GM12878 (cell line): ENCODE results near the gene NRXN3. TPM values are rescaled to one million over a fixed set of nuclear protein-coding genes. Genes with fewer than 3 reads are reported as not detected.

Experiments
- ATAC-seq: fragments of 200-7000 bp; cut with Tn5 transposase; 3 replicates; pipeline ENCODE4 v1.9.1; 2020; ENCODE audit warnings: mild to moderate bottlenecking, moderate library complexity
- BruUV-seq: library from RNA; stranded (reverse); fragments of 400-500 nt; replicated peaks from 2 replicates; lab custom pipeline; 2021; lab: Mats Ljungman, UMichigan
- CTCF ChIA-PET: fragments of 300-600 bp; sonication (Branson Sonifier 250); formaldehyde crosslinking; extraction: SDS; loops from one replicate; lab custom pipeline; 2021; ENCODE audit warnings: inconsistent platforms; lab: Yijun Ruan, JAX
- POLR2A ChIA-PET: fragments of 350-600 bp; formaldehyde crosslinking; extraction: SDS; loops from one replicate; lab custom pipeline; 2021; ENCODE audit warnings: inconsistent platforms; lab: Charles Lee
- RAD21 ChIA-PET: fragments of 300-600 bp; sonication (Branson Sonifier 250); formaldehyde crosslinking; loops from one replicate; lab custom pipeline; 2023; ENCODE audit warnings: antibody characterized with exemption; ENCODE audit not compliant: unreplicated experiment; lab: Charles Lee
- SMC1A ChIA-PET: fragments of 300-600 bp; sonication (Branson Sonifier 250); formaldehyde crosslinking; loops from one replicate; lab custom pipeline; 2023; ENCODE audit not compliant: unreplicated experiment, uncharacterized antibody; lab: Charles Lee
- DNase-seq: peaks from one replicate; pipeline ENCODE4 v3.0.0-alpha.2; 2011; ENCODE audit warnings: low read depth, low spot score
- FAIRE-seq: peaks from 3 replicates; lab custom pipeline; 2011; peaks lifted over from hg19 to GRCh38; lab: Jason Lieb, UNC
- H2AFZ ChIP-seq: 2 replicates; pipeline ENCODE4 v1.6.0; 2011; ENCODE audit warnings: low read depth, low read length, control low read depth; ENCODE audit not compliant: control insufficient read depth
- H3K27ac ChIP-seq: 2 replicates; pipeline ENCODE4 v1.5.1; 2011; ENCODE audit warnings: control low read depth; ENCODE audit not compliant: control insufficient read depth, insufficient read depth
- H3K27me3 ChIP-seq, 2 experiments: replicated peaks in 1 of 2; 2 replicates each; pipeline versions ENCODE4 v1.6.0 to v1.6.1; 2011; ENCODE audit warnings: low read length in 1 of 2; ENCODE audit not compliant: control insufficient read depth in 2 of 2, insufficient read depth in 2 of 2
- H3K36me3 ChIP-seq, 2 experiments: 2 replicates each; pipeline ENCODE4 v1.5.1; 2011; ENCODE audit warnings: low read length in 1 of 2; ENCODE audit not compliant: control insufficient read depth in 2 of 2, insufficient read depth in 2 of 2
- H3K4me1 ChIP-seq: 2 replicates; pipeline ENCODE4 v1.6.1; 2011; ENCODE audit warnings: mild to moderate bottlenecking, low read length, moderate library complexity, mixed read lengths; ENCODE audit not compliant: control insufficient read depth, insufficient read depth
- H3K4me2 ChIP-seq: 2 replicates; pipeline ENCODE4 v1.6.0; 2011; ENCODE audit warnings: control low read depth; ENCODE audit not compliant: control insufficient read depth, insufficient read depth
- H3K4me3 ChIP-seq: fragments of 200-600 bp; sonication (generic); 2 replicates; pipeline ENCODE4 v1.5.1; 2016
- H3K79me2 ChIP-seq: 2 replicates; pipeline ENCODE4 v1.6.0; 2011; ENCODE audit warnings: low read length; ENCODE audit not compliant: control insufficient read depth, insufficient read depth
- H3K9ac ChIP-seq: 2 replicates; pipeline ENCODE4 v1.8.0; 2011; ENCODE audit warnings: low read length, control low read depth, mixed read lengths; ENCODE audit not compliant: control insufficient read depth, insufficient read depth
- H3K9me3 ChIP-seq: replicated peaks from 3 replicates; pipeline ENCODE4 v1.5.1; 2011; ENCODE audit warnings: mild to moderate bottlenecking, low read length; ENCODE audit not compliant: control insufficient read depth, insufficient read depth
- H4K20me1 ChIP-seq: 2 replicates; pipeline ENCODE4 v1.6.0; 2011; ENCODE audit not compliant: control insufficient read depth, insufficient read depth
- RAD51 ChIP-seq: fragments of 450-650 bp; IDR thresholded peaks from 2 replicates; pipeline ENCODE4 v1.6.1; 2016; ENCODE audit warnings: moderate library complexity, mild to moderate bottlenecking, inconsistent platforms
- STAT1 ChIP-seq: fragments of 450-650 bp; conservative IDR thresholded peaks from 2 replicates; pipeline ENCODE4 v1.6.1; 2014; ENCODE audit warnings: antibody characterized with exemption, mild to moderate bottlenecking
- STAT3 ChIP-seq: IDR thresholded peaks from 2 replicates; pipeline ENCODE4 v1.6.1; 2011; ENCODE audit warnings: low read depth, low read length, improper control_type of control experiment
- ZNF274 ChIP-seq: IDR thresholded peaks from one replicate; pipeline ENCODE4 v1.8.0; 2011; ENCODE audit not compliant: insufficient read length, insufficient read depth
- WGBS: methylation state at CpG from one replicate; pipeline ENCODE4 v1.1.6; 2016; ENCODE audit warnings: low lambda C conversion rate; ENCODE audit not compliant: insufficient replicate concordance, insufficient coverage; ENCODE audit errors: missing lambda C conversion rate; 5-methylcytosine and 5-hydroxymethylcytosine counted together
- in situ Hi-C: fragments of 300-500 bp; cut with MboI; formaldehyde crosslinking; loops from 9 replicates; pipeline ENCODE4 v1.14.3; 2018; ENCODE audit warnings: mixed read lengths
- intact Hi-C: fragments of 100-400 bp; cut with micrococcal nuclease; formaldehyde crosslinking; loops from one replicate; pipeline ENCODE4 v1.14.2; 2022; ENCODE audit not compliant: unreplicated experiment
- polyA plus RNA-seq, 11 experiments: library from polyadenylated mRNA; depleted of rRNA in 4 of 11; unstranded in 6 of 11; stranded (reverse) in 5 of 11; fragments of >200 nt; fragmentation: Nextera tagmentation in 4 of 11; fragmentation: Illumina TruSeq in 1 of 11; extraction: Ambion mirVana in 4 of 11; extraction: Trizol in 1 of 11; gene quantifications; 1 replicate in 1 of 11; 2 replicates in 10 of 11; pipeline versions ENCODE4 v1.2.1 to v1.2.3, GENCODE V29; 2011 to 2016; ENCODE audit warnings: inconsistent platforms in 2 of 11, missing spikeins in 2 of 11, low read depth in 1 of 11
- total RNA-seq, 4 experiments: library from RNA; depleted of rRNA in 3 of 4; stranded (reverse); fragments of >200 nt in 3 of 4; fragmentation: Illumina TruSeq in 1 of 4; extraction: Trizol in 1 of 4; gene quantifications; 2 replicates each; pipeline versions ENCODE4 v1.2.1 to v1.2.3, GENCODE V29; 2013 to 2021
- TF ChIP-seq, protein P1 (sequence below): IDR thresholded peaks from 2 replicates; pipeline ENCODE4 v1.6.1; 2011; ENCODE audit warnings: borderline replicate concordance, low read depth, mild to moderate bottlenecking, moderate library complexity, low read length; ENCODE audit not compliant: insufficient read depth, poor library complexity, severe bottlenecking
- TF ChIP-seq, protein P2 (sequence below): fragments of 450-650 bp; IDR thresholded peaks from 2 replicates; pipeline ENCODE4 v1.6.1; 2017; ENCODE audit warnings: antibody characterized with exemption, mild to moderate bottlenecking, moderate library complexity
- TF ChIP-seq, protein P3 (sequence below): IDR thresholded peaks from 2 replicates; pipeline ENCODE4 v1.6.1; 2012; ENCODE audit warnings: low read length, inconsistent platforms
- TF ChIP-seq, protein P4 (sequence below): fragments of 450-650 bp; IDR thresholded peaks from 2 replicates; pipeline ENCODE4 v1.6.1; 2017; ENCODE audit warnings: low read depth, mild to moderate bottlenecking, moderate library complexity

The NRXN3 gene
- total and polyA plus RNA-seq, 10 of the 15 experiments (the other 5 are each of a cell fraction or from before 2014, with no cell fraction given): 0.52 to 3.3 (median 1.4) TPM

DNA sequence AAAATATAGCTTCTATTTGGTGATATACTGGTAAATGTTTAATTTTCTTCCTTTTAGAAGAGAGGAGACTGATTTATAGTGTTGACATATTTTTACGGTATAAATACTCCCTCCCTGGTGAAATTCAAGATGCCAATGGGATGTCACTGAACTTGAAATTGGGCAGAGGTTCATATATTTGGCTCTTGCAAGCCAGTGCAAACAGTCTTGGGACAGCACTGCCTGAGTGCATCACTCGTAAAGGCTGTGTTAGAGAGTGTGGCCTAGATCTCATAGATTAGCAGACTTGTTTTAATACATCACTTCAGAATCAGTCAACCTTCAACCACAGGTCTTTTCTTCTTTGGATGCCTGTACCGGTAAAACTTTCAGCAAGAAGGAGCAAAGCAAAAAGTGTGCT, 681.0 kb downstream of the NRXN3 start (continued):
- TF ChIP-seq STAT1: no peak
- TF ChIP-seq, protein P1, sequence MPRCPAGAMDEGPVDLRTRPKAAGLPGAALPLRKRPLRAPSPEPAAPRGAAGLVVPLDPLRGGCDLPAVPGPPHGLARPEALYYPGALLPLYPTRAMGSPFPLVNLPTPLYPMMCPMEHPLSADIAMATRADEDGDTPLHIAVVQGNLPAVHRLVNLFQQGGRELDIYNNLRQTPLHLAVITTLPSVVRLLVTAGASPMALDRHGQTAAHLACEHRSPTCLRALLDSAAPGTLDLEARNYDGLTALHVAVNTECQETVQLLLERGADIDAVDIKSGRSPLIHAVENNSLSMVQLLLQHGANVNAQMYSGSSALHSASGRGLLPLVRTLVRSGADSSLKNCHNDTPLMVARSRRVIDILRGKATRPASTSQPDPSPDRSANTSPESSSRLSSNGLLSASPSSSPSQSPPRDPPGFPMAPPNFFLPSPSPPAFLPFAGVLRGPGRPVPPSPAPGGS: no peak

DNA sequence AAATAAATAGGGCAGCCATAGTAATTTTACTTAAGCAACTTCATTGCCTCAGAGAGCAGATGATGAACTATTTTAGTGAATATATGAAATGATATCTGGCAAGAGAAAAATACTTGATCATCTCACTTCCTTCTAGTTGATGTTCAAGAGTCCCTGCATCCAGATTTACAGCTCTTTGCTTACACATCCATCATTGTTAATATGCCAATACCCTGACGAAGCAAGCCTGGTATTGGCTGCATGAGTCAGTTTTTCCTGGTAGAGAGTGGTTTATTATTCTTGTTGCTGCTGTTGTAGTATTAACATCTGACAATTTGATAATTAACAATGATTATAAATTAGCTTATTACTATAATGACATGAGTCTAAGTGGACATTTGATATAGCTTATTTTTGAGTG, 681.9 kb downstream of the NRXN3 start:
- intact Hi-C loops: no loop called here
- 0% methylated on average over 1 of the region's 1 CpG for WGBS
- RAD21 ChIA-PET: no interaction called here

More for the DNA sequence above, 681.9 kb downstream of the NRXN3 start:
- DNase-seq: no peak
- no peaks in the 10 kb centered on the region for H3K79me2 ChIP-seq
- ATAC-seq: no peak
- H3K36me3 ChIP-seq: no peaks in the 10 kb centered on the region
- in situ Hi-C loops: no loop called here
- ChIA-PET POLR2A (no interaction called here), CTCF (interaction anchor here (0.7 kb wide), 1 partner anchor 1776 kb away, joined by 5 read pairs; no protein-coding TSS in a partner anchor), SMC1A (no interaction called here)
- H3K4me1 ChIP-seq: no peaks in the 10 kb centered on the region
- no peak overlapping the region for H3K4me3 ChIP-seq
- H2AFZ ChIP-seq: no peak overlapping the region
- H3K9ac ChIP-seq: no peak overlapping the region
- no peaks in the 10 kb centered on the region for H4K20me1 ChIP-seq
- H3K27me3 ChIP-seq: no peaks in the 10 kb centered on the region
- no peak overlapping the region for H3K27ac ChIP-seq
- H3K9me3 ChIP-seq: no peaks in the 10 kb centered on the region
- TF ChIP-seq, protein P2, sequence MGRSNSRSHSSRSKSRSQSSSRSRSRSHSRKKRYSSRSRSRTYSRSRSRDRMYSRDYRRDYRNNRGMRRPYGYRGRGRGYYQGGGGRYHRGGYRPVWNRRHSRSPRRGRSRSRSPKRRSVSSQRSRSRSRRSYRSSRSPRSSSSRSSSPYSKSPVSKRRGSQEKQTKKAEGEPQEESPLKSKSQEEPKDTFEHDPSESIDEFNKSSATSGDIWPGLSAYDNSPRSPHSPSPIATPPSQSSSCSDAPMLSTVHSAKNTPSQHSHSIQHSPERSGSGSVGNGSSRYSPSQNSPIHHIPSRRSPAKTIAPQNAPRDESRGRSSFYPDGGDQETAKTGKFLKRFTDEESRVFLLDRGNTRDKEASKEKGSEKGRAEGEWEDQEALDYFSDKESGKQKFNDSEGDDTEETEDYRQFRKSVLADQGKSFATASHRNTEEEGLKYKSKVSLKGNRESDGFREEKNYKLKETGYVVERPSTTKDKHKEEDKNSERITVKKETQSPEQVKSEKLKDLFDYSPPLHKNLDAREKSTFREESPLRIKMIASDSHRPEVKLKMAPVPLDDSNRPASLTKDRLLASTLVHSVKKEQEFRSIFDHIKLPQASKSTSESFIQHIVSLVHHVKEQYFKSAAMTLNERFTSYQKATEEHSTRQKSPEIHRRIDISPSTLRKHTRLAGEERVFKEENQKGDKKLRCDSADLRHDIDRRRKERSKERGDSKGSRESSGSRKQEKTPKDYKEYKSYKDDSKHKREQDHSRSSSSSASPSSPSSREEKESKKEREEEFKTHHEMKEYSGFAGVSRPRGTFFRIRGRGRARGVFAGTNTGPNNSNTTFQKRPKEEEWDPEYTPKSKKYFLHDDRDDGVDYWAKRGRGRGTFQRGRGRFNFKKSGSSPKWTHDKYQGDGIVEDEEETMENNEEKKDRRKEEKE: no peak
- TF ChIP-seq ZNF274 (no peak), STAT3 (no peak), RAD51 (no peak)
- TF ChIP-seq, protein P3, sequence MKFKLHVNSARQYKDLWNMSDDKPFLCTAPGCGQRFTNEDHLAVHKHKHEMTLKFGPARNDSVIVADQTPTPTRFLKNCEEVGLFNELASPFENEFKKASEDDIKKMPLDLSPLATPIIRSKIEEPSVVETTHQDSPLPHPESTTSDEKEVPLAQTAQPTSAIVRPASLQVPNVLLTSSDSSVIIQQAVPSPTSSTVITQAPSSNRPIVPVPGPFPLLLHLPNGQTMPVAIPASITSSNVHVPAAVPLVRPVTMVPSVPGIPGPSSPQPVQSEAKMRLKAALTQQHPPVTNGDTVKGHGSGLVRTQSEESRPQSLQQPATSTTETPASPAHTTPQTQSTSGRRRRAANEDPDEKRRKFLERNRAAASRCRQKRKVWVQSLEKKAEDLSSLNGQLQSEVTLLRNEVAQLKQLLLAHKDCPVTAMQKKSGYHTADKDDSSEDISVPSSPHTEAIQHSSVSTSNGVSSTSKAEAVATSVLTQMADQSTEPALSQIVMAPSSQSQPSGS: no peak
- TF ChIP-seq, protein P4, sequence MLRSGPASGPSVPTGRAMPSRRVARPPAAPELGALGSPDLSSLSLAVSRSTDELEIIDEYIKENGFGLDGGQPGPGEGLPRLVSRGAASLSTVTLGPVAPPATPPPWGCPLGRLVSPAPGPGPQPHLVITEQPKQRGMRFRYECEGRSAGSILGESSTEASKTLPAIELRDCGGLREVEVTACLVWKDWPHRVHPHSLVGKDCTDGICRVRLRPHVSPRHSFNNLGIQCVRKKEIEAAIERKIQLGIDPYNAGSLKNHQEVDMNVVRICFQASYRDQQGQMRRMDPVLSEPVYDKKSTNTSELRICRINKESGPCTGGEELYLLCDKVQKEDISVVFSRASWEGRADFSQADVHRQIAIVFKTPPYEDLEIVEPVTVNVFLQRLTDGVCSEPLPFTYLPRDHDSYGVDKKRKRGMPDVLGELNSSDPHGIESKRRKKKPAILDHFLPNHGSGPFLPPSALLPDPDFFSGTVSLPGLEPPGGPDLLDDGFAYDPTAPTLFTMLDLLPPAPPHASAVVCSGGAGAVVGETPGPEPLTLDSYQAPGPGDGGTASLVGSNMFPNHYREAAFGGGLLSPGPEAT: no peak
- no TSS peak for BruUV-seq
- H3K4me2 ChIP-seq: no peak overlapping the region
- no peak for FAIRE-seq
